ENCODE data around the gene NID1. TPM values are rescaled to one million over a fixed set of nuclear protein-coding genes. Genes with fewer than 3 reads are reported as not detected.

Gene NID1
- total RNA-seq, 1 experiment from 2014 or later = 0.32 TPM

- Histone ChIP-seq H3K9me3 (ENCODE audit: control insufficient read depth in 1 of 2, insufficient read depth in 1 of 2, low read depth in 1 of 2, low read length in 2 of 2) (no peaks in the 10 kb centered on the region), H3K4me2 (ENCODE audit: low read length) (no peak overlapping the region), H3K27ac (ENCODE audit: low read depth, low read length) (no peak overlapping the region), H2AFZ (ENCODE audit: low read depth, low read length, poor library complexity, severe bottlenecking) (no peak overlapping the region), H3K4me3 (replicated peaks in 1 of 2; ENCODE audit: low read depth in 1 of 2, low read length in 2 of 2) (no peak overlapping the region), H3K9me2 (ENCODE audit: insufficient read depth) (no peaks in the 10 kb centered on the region), H4K20me1 (ENCODE audit: insufficient read depth) (no peaks in the 10 kb centered on the region), H3K9ac (ENCODE audit: low read length) (no peak overlapping the region), H3K4me1 (ENCODE audit: control insufficient read depth in 1 of 2, insufficient read depth in 2 of 2, low read length in 2 of 2) (peaks cover 8 to 29% of the 10 kb centered on the region in 2 experiments), H3K27me3 (ENCODE audit: insufficient read depth, low read length) (no peaks in the 10 kb centered on the region), H3K79me2 (ENCODE audit: insufficient read depth, low read length) (no peaks in the 10 kb centered on the region), H3K36me3 (ENCODE audit: control insufficient read depth in 1 of 2, insufficient read depth in 2 of 2, low read length in 2 of 2) (no peaks in the 10 kb centered on the region)
- ChIA-PET POLR2A (no interaction called here), RAD21 (ENCODE audit: low non-redundant PET in 1 of 2, low total read pairs in 2 of 2, uncharacterized antibody in 2 of 2, unreplicated experiment in 2 of 2) (no interaction called here), CTCF (interaction anchor here (1.2 kb wide), 1 partner anchor 24 kb away, joined by 3 read pairs; no protein-coding TSS in a partner anchor)
- intact Hi-C loops (cut with micrococcal nuclease) = no loop called here
- DNase-seq (ENCODE audit: low read depth, low spot score) = no peak
- no peak for ATAC-seq
- no TSS peak for BruUV-seq (replicated peaks)
- TF ChIP-seq YY1 (IDR thresholded peaks at IDR 0.05; ENCODE audit: extremely low read depth, insufficient replicate concordance, low read depth, low read length) = no peak
- TF ChIP-seq SRF (IDR thresholded peaks at IDR 0.05; ENCODE audit: low read depth) = no peak
- TF ChIP-seq RAD21 (IDR thresholded peaks at IDR 0.05; ENCODE audit: low read depth) = no peak
- no peak for TF ChIP-seq FOSL1 (IDR thresholded peaks at IDR 0.05; ENCODE audit: low read depth)
- TF ChIP-seq SIN3A (IDR thresholded peaks at IDR 0.05; ENCODE audit: low read depth) = no peak
- TF ChIP-seq, protein P1, sequence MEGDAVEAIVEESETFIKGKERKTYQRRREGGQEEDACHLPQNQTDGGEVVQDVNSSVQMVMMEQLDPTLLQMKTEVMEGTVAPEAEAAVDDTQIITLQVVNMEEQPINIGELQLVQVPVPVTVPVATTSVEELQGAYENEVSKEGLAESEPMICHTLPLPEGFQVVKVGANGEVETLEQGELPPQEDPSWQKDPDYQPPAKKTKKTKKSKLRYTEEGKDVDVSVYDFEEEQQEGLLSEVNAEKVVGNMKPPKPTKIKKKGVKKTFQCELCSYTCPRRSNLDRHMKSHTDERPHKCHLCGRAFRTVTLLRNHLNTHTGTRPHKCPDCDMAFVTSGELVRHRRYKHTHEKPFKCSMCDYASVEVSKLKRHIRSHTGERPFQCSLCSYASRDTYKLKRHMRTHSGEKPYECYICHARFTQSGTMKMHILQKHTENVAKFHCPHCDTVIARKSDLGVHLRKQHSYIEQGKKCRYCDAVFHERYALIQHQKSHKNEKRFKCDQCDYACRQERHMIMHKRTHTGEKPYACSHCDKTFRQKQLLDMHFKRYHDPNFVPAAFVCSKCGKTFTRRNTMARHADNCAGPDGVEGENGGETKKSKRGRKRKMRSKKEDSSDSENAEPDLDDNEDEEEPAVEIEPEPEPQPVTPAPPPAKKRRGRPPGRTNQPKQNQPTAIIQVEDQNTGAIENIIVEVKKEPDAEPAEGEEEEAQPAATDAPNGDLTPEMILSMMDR (IDR thresholded peaks at IDR 0.05 in 2 of 3, conservative IDR thresholded peaks at IDR 0.05 in 1 of 3; ENCODE audit: borderline replicate concordance in 1 of 3, insufficient read depth in 1 of 3, low read depth in 2 of 3, low read length in 2 of 3) = no peak
- no peak for TF ChIP-seq CEBPB (IDR thresholded peaks at IDR 0.05; ENCODE audit: low read depth)
- TF ChIP-seq EZH2 (IDR thresholded peaks at IDR 0.05) = no peak
- TF ChIP-seq ELF1 (IDR thresholded peaks at IDR 0.05; ENCODE audit: borderline replicate concordance, low read depth) = no peak
- TF ChIP-seq POLR2AphosphoS5 (IDR thresholded peaks at IDR 0.05; ENCODE audit: low read depth, low read length) = no peak
- TF ChIP-seq, protein P2, sequence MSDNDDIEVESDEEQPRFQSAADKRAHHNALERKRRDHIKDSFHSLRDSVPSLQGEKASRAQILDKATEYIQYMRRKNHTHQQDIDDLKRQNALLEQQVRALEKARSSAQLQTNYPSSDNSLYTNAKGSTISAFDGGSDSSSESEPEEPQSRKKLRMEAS (IDR thresholded peaks at IDR 0.05) = no peak
- TF ChIP-seq, protein P3, sequence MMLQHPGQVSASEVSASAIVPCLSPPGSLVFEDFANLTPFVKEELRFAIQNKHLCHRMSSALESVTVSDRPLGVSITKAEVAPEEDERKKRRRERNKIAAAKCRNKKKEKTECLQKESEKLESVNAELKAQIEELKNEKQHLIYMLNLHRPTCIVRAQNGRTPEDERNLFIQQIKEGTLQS (IDR thresholded peaks at IDR 0.05) = no peak
- TF ChIP-seq ZFX (IDR thresholded peaks at IDR 0.05) = no peak
- no peak for TF ChIP-seq ZNF274 (IDR thresholded peaks at IDR 0.05; ENCODE audit: low read depth, low read length)
- TF ChIP-seq EZH2phosphoT487 (IDR thresholded peaks at IDR 0.05; ENCODE audit: borderline replicate concordance) = no peak
- no peak for TF ChIP-seq EGR1 (IDR thresholded peaks at IDR 0.05; ENCODE audit: low read depth)
- no peak for TF ChIP-seq JUND (IDR thresholded peaks at IDR 0.05)
- TF ChIP-seq TCF7L2 (IDR thresholded peaks at IDR 0.05; ENCODE audit: borderline replicate concordance, extremely low read depth, insufficient read depth, insufficient read length) = no peak
- no peak for TF ChIP-seq SP1 (IDR thresholded peaks at IDR 0.05; ENCODE audit: low read depth)
These were observed 68.7 kb downstream of the NID1 start for GRCh38 chr1:235996048-235996785.

Data from HCT116 (cell line).